ENCODE data around the gene CABLES1.

CABLES1 gene

DNA sequence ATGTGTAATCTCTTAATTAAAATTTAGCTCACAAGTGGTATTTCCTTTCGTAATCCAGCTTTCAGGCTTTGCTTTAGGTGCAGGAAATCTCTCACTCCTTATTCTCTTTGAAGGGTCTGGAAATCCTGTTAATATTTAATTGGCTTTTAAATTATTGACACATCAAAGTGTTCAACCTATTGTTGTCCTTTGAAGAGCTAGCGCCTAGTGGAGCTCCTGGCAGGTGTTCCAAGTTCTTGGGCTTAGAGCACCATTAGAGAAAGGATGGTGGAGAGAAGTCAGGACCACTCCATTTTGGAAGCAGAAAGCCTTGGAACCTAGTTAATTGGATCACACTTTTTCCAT lies 92.4 kb downstream of the CABLES1 start:
- DNase-seq (ENCODE audit: low read depth in 1 of 2, low spot score in 1 of 2), result no peak
- no peak for TF ChIP-seq GABPA (IDR thresholded peaks at IDR 0.05; ENCODE audit: low read depth)
- TF ChIP-seq POLR2AphosphoS5 (IDR thresholded peaks at IDR 0.05; ENCODE audit: low read depth), result no peak
- TF ChIP-seq, protein P1, sequence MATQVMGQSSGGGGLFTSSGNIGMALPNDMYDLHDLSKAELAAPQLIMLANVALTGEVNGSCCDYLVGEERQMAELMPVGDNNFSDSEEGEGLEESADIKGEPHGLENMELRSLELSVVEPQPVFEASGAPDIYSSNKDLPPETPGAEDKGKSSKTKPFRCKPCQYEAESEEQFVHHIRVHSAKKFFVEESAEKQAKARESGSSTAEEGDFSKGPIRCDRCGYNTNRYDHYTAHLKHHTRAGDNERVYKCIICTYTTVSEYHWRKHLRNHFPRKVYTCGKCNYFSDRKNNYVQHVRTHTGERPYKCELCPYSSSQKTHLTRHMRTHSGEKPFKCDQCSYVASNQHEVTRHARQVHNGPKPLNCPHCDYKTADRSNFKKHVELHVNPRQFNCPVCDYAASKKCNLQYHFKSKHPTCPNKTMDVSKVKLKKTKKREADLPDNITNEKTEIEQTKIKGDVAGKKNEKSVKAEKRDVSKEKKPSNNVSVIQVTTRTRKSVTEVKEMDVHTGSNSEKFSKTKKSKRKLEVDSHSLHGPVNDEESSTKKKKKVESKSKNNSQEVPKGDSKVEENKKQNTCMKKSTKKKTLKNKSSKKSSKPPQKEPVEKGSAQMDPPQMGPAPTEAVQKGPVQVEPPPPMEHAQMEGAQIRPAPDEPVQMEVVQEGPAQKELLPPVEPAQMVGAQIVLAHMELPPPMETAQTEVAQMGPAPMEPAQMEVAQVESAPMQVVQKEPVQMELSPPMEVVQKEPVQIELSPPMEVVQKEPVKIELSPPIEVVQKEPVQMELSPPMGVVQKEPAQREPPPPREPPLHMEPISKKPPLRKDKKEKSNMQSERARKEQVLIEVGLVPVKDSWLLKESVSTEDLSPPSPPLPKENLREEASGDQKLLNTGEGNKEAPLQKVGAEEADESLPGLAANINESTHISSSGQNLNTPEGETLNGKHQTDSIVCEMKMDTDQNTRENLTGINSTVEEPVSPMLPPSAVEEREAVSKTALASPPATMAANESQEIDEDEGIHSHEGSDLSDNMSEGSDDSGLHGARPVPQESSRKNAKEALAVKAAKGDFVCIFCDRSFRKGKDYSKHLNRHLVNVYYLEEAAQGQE (IDR thresholded peaks at IDR 0.05; ENCODE audit: insufficient replicate concordance, low read depth), result no peak
- TF ChIP-seq, protein P2, sequence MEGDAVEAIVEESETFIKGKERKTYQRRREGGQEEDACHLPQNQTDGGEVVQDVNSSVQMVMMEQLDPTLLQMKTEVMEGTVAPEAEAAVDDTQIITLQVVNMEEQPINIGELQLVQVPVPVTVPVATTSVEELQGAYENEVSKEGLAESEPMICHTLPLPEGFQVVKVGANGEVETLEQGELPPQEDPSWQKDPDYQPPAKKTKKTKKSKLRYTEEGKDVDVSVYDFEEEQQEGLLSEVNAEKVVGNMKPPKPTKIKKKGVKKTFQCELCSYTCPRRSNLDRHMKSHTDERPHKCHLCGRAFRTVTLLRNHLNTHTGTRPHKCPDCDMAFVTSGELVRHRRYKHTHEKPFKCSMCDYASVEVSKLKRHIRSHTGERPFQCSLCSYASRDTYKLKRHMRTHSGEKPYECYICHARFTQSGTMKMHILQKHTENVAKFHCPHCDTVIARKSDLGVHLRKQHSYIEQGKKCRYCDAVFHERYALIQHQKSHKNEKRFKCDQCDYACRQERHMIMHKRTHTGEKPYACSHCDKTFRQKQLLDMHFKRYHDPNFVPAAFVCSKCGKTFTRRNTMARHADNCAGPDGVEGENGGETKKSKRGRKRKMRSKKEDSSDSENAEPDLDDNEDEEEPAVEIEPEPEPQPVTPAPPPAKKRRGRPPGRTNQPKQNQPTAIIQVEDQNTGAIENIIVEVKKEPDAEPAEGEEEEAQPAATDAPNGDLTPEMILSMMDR (IDR thresholded peaks at IDR 0.05; ENCODE audit: insufficient read depth, low read length), result no peak
- no peak for TF ChIP-seq SPI1 (IDR thresholded peaks at IDR 0.05; ENCODE audit: borderline replicate concordance, low read depth)
- Histone ChIP-seq H3K27me3 (ENCODE audit: insufficient read depth, poor library complexity, severe bottlenecking) (no peaks in the 10 kb centered on the region), H3K27ac (replicated peaks) (peak overlapping the region; percentile 48), H3K4me3 (replicated peaks; ENCODE audit: insufficient read depth, low read length) (no peak overlapping the region)

DNA sequence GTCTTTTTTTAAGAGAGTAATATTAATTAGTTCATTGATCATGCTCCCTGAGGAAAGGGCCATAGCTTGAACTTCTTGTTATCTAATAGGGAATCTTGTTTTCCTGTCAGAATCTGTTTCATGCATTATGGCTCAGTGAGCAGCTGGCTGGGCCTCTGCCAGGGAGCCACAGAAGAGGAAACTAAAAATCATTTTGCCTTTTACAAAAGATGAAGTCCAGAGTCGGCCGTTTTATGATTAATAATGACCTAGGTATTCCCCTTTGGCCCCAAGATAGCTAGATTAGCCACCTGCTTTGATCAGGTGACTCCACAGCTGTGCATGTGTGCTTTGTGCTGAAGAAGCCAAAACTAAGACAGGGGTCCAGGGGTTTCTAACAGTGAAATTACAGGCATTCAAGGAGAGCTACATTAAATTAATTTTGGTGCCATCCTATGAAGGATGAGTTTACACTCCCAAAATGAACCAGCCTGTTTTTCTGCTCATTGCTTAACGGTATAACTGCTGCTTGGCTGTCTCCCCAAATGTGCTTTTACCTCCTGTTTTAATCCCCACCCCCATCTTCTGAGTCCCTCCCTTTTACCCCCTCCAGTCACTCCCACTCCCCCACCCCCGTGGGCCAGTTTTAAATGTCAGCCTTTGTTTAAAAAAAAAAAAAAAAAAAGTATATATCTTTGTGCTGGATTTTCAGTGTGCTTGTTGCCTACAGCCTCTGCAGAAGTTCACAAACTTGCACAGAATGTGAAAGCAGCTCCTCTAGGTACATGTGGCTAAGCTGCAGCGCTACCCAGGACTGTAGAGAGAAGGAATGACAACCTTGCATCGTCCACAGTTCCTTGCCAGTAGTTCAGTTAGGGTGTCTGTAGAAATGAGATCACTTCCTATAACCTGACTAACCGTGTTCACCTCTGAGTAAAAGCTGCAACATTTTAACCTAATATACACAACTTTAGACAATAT lies 93.1 kb downstream of the CABLES1 start:
- TF ChIP-seq GABPA (IDR thresholded peaks at IDR 0.05; ENCODE audit: low read depth), result no peak
- TF ChIP-seq SPI1 (IDR thresholded peaks at IDR 0.05; ENCODE audit: borderline replicate concordance, low read depth), result no peak; the same call in 1 of the 2 replicates
- TF ChIP-seq POLR2AphosphoS5 (IDR thresholded peaks at IDR 0.05; ENCODE audit: low read depth), result no peak
- TF ChIP-seq, protein P2 (IDR thresholded peaks at IDR 0.05; ENCODE audit: insufficient read depth, low read length), result no peak
- TF ChIP-seq, protein P1 (IDR thresholded peaks at IDR 0.05; ENCODE audit: insufficient replicate concordance, low read depth), result no peak
- no peaks in the 10 kb centered on the region for H3K27me3 ChIP-seq (ENCODE audit: insufficient read depth, poor library complexity, severe bottlenecking)
- H3K27ac ChIP-seq (replicated peaks), result peak overlapping the region; percentile 48
- DNase-seq (ENCODE audit: low read depth in 1 of 2, low spot score in 1 of 2), result peak; percentile 33 to 54
- H3K4me3 ChIP-seq (replicated peaks; ENCODE audit: insufficient read depth, low read length), result no peak overlapping the region

DNA sequence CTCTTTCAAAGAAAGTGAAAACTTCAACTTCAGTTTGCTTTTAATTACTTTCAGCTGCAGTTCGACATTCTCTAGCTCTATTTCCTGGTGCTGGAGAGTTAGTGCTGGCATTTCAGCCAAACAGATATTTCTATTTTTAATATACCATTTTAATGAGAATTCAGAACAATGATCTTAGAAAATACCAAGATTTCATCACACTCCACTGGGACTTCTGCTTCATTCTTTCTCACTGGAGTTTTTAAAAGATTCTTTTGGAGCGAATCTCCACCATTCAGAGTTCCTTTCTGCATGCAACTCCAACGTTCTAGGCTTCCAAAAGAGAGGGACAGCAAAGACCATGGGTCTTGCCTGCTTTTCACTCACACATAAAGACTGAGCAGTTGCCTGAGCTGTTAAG lies 94.2 kb downstream of the CABLES1 start:
- no peak for DNase-seq (ENCODE audit: low read depth in 1 of 2, low spot score in 1 of 2)
- no peak overlapping the region; the same call in none of the 2 replicates for H3K27ac ChIP-seq (replicated peaks)
- TF ChIP-seq, protein P2 (IDR thresholded peaks at IDR 0.05; ENCODE audit: insufficient read depth, low read length), result no peak
- TF ChIP-seq POLR2AphosphoS5 (IDR thresholded peaks at IDR 0.05; ENCODE audit: low read depth) (no peak), SPI1 (IDR thresholded peaks at IDR 0.05; ENCODE audit: borderline replicate concordance, low read depth) (no peak), GABPA (IDR thresholded peaks at IDR 0.05; ENCODE audit: low read depth) (no peak)
- TF ChIP-seq, protein P1 (IDR thresholded peaks at IDR 0.05; ENCODE audit: insufficient replicate concordance, low read depth), result no peak
- no peak overlapping the region for H3K4me3 ChIP-seq (replicated peaks; ENCODE audit: insufficient read depth, low read length)
- no peaks in the 10 kb centered on the region for H3K27me3 ChIP-seq (ENCODE audit: insufficient read depth, poor library complexity, severe bottlenecking)

Data from HL-60 (cell line).